Eye (tissue), 1 donor: Measurements from ENCODE around the gene VDR.

Experiments used
- DNase-seq: peaks from one replicate; pipeline ENCODE4 v3.0.0-alpha.2; 2015

VDR gene

DNA sequence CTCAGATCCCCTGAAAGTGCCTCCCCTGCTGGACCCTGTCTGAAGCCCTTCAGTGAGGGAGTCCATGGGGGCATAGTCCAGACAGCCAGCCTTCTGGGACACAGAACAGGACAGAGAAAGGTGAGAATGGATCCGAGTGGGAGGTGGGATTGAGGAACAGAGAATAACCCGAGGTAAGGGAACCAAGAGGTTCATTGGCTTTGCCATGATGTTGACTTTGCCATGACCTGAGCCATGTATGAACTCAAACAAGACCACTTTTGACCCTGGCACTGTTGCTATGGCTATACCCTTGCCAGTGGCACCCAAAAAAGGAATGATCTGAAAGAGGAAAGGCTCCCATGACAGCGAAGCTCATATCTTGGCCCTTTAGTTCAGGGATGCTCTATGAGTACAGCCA, 22.6 kb upstream of the VDR start:
- no peak for DNase-seq

DNA sequence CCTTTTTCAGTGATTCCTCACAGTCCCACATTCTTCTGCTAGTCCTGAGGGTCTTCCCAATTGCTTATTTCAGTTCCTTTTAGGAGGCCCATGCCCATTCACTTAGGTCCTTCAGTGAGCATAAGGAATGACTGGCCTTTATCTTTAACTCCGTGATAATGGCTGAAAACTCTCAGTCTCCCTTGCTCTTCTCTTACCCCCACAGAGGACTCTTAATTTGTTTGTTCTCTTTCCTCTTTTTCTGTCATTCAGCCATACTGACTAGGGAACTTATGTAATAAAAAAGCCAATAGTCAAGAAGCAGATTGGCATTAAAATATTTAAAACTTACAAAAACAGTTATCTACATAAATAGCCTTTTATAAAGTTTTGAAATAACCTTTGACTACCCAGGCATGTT, 17.1 kb upstream of the VDR start:
- DNase-seq, result no peak

GRCh38 chr12:47920913-47921312, 16.1 kb upstream of the VDR start:
- no peak for DNase-seq

GRCh38 chr12:47913081-47913480, 8.3 kb upstream of the VDR start:
- DNase-seq, result no peak

GRCh38 chr12:47912556-47912955, 7.8 kb upstream of the VDR start:
- no peak for DNase-seq

- DNase-seq, result no peak
These were observed 6.2 kb upstream of the VDR start for GRCh38 chr12:47910981-47911380.

DNA sequence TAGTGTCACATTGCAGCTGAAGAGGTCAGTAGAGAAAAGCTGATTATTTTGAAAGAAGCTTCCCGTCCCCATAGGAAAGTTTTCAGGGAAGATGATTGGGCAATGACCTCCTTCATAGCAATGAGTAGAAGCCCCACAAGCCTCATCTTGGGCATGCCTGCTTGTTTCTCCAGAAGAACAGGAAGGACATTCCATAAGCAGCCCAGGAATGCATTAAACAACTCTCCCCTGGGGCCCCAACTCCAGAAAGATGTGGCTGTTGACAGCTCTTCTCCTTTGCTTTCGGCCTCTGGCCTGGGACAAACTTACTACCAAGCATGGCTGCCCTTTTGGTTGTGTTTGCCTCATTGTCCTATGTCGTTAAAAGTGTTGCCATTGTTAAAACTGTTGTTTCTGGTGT, 5.7 kb upstream of the VDR start:
- no peak for DNase-seq

GRCh38 chr12:47909839-47910465, 5.2 kb upstream of the VDR start:
- no peak for DNase-seq

DNA sequence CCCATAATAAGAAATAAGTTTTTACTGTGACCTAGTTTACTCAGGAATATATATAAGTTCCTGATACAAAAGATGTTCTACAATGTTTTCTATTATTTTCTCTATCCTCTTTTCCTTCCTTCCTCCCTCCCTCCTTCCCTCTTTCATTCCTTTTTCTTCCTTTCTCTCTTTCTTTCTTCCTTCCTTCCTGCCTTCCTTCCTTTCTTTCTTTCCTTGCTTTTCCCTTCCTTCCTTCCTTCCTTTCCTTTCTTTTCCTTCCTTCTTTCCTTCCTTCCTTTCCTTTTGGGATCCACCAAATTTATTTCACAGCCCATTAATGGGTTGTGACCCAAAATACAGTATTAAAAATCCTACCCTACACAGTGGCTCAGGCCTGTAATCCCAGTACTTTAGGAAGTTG, 3.9 kb upstream of the VDR start:
- no peak for DNase-seq

GRCh38 chr12:47907851-47908454, 3.2 kb upstream of the VDR start:
- DNase-seq, result no peak

DNA sequence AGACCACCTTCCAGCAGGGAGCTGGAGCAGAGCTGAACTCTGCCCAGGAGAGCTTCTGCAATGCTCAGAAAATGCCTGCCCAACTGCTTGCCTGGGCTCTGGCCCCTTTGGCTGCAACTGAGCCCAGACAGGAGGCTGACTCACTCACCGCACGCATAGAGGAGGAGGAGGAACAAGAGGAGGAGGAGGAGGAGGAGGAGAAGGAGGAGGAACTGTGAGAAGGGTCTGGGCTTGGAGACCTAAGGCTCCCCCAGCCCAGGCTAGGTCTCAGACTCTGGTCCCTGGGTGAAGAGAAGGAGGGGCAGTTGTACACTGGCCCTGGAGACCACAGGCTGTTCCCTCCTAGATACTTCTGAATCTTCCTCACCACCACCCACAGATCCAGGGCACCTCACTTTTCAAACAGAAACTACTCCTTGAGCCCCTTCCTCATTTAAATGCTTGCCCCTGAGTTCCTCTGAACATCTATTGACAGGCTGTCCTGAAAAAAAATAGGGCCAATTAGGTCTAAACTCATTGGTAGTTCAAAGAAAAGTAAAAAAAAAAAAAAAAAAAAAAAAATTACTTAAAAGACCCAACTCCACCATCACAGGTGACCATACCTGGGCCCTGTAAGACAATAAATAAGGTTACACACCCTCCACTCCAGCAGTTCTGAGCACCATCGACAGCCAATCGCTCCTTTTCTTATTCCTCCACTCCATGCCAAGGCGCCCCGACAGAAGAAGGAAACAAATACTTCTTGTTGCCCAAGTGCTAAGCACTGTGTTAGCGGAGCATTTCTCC, 674 bp downstream of the VDR start:
- DNase-seq, result no peak

- no peak for DNase-seq
These were observed 1.6 kb downstream of the VDR start for GRCh38 chr12:47903151-47903611.

DNA sequence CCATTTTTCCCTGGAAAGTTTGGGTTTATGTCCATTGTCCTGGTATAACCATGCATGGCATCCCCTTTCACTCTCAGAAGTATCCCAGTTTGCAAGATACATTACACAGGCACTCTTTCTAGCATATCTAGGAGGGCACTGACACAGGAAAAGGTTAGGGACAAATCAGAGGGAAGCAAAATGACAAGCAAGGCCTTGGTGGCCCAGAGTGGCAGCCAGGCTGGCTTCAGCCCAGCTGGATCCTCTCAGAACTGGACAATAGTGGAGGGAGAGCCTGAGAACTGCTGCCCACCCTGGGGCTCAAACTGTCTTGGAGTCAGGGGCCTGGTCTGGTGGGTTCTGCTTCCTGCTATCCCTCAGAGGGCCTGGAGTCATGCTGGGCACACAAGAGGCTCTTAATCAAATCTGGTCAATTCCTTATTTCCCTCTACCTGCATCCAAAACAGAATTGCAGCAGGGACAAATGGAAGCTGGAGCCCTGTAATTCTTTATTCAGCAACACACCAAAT, 2.6 kb downstream of the VDR start:
- no peak for DNase-seq

DNA sequence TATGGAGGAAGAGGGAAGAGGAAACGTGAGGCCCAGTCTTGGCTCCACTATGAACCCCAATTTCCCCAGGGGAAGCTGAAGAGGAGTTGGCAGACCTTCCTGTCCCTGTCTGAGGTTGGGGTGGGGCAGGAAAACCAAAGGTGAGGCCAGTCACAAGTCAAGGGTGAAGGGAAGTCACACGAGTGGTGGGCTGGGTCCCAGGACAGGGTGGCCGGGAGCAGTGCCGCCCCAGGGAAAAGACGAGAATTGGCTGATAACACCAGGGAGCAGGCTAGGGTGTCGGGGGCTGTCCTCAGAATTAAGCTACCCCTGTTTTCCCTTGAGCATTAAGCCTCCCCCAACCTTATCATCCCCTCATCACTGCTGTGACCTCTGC, 3.1 kb downstream of the VDR start:
- DNase-seq, result no peak

GRCh38 chr12:47901063-47901717, 3.6 kb downstream of the VDR start:
- no peak for DNase-seq

DNA sequence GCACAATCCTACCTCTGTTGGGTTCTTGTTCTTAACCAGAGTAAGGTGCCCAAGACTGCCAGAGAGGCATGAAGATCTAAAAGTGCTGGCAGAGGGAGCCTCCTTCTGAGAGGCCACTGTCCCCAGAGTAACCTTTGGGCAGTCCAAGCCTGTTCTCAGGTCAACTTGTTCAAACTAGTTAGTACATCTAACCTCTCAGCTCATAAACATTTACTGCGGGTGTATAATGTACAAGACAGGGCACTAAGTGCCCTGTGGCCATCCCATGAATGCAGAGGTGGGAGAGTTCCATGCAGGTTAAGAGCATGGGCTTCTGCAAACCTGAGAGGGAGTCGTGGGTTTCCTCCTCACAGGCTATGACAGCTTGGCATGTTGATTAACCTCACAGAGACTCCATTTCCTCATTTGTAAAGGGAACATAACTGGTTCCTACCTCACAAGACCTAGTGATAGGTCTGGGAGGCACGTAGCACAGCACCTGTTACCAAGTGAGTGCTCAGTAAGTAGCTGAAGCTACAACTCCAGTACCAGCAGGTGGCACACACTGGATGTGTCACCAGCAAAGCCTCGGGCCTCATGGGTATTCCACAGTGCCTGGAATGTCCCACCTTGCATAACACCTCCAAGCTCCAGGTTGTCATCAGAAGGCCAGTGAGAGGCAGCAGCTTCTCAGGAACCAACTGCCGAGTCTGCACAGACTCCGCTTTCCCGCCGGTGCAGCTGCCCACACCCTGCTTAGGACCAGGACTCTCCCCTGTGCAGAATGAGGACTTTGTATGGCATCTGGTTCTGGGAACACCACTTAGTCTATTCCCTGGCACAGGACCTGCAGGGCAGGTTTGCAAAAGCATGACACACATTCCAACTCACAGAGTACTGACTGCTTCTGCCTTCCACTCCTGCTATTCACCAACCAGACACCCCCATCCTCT, 4.4 kb downstream of the VDR start:
- no peak for DNase-seq

GRCh38 chr12:47899466-47899865, 5.3 kb downstream of the VDR start:
- DNase-seq, result no peak

- no peak for DNase-seq
These were observed 8.2 kb downstream of the VDR start for GRCh38 chr12:47896633-47897032.

GRCh38 chr12:47896022-47896421, 8.8 kb downstream of the VDR start:
- no peak for DNase-seq

DNA sequence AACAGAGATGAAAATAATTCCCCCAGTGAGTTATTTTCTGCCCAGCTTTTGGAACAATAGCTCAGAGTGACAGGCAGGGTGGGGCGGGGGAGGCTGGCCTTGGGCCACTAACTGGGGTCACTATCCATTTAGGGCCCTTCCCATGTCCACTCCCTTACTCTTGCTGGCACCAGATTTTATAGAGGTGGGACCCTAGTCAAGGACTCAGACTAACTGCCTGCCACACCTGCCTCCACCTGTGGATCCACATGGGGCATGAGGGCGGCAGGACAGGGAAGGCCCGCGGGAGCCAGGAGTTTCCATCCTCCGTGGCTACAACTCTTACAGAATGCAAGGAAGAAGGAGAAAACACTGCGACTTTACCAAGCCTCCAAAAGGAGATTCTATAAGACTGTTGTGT, 10.1 kb downstream of the VDR start:
- no peak for DNase-seq

DNA sequence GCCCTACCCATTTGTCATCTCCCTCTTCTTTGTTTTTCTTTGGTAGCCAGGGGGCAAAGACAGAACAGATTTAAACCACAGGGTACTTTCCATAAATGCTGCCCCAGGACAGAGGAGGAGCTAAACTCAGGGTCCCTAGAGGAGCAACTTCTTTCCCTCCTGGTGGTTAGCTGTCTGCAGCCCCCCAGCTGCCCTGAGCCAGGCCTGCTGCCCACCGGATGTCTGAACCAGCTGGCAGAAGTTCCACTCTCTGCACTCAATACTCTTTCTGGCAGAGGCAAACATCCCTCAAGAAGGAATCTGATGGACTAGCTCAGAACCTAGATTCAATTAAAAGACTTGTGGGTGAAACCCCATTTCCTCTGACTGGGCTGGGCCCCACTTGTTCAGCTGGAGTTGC, 10.7 kb downstream of the VDR start:
- DNase-seq, result no peak

DNA sequence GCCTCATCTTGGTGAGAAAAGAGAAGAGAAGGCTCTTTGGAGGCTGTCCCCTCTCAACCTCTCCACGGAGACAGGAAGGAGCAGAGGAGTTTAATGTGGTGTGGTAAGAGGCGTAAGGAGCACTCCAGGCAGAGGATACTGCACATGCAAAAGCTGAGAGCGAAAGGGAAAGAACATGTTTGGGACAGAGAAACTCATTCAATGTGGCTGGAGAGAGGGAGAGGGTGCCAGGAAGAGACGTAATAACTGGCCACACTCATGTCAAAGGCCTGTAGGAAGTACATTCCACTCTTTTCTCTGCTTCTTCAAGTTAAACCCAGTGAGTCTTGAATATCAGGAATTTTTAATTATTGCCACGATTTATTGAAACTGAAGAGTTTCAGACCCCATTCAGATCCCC, 12.0 kb downstream of the VDR start:
- DNase-seq, result no peak
